ENCODE measurements around the gene DHRS13.

DHRS13 gene

GRCh38 chr17:28912281-28912937 is 9.5 kb upstream of the DHRS13 start:
- DNase-seq (ENCODE audit: low read depth): no peak
- H3K4me3 ChIP-seq (ENCODE audit: low read depth, low read length): no peak overlapping the region
- TF ChIP-seq, protein P1, sequence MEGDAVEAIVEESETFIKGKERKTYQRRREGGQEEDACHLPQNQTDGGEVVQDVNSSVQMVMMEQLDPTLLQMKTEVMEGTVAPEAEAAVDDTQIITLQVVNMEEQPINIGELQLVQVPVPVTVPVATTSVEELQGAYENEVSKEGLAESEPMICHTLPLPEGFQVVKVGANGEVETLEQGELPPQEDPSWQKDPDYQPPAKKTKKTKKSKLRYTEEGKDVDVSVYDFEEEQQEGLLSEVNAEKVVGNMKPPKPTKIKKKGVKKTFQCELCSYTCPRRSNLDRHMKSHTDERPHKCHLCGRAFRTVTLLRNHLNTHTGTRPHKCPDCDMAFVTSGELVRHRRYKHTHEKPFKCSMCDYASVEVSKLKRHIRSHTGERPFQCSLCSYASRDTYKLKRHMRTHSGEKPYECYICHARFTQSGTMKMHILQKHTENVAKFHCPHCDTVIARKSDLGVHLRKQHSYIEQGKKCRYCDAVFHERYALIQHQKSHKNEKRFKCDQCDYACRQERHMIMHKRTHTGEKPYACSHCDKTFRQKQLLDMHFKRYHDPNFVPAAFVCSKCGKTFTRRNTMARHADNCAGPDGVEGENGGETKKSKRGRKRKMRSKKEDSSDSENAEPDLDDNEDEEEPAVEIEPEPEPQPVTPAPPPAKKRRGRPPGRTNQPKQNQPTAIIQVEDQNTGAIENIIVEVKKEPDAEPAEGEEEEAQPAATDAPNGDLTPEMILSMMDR (IDR thresholded peaks at IDR 0.05; ENCODE audit: insufficient read depth, low read depth, low read length, missing control alignments): peak; percentile 16

GRCh38 chr17:28911411-28912045 is 8.6 kb upstream of the DHRS13 start:
- no peak overlapping the region for H3K4me3 ChIP-seq (ENCODE audit: low read depth, low read length)
- TF ChIP-seq, protein P1 (IDR thresholded peaks at IDR 0.05; ENCODE audit: insufficient read depth, low read depth, low read length, missing control alignments): no peak
- no peak for DNase-seq (ENCODE audit: low read depth)

DNA sequence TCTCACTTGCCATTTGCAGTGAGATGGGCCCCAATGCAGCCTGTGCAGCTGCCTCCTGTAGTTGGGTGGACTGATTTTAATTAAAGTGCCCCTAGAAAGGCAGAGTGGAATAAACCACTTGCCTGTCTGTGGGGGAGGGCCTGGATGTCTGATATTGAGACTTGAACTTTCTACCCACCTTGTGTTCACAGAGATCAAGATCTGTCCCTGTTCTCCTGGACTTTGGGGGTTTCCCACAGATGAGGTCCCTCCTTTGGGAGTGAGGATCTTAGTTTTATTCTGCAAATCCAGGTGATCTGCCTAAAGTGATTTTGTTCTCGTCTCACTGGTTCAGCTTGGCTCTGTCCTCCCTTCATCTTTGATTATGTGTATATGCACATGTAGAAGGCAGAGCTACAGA is 7.7 kb upstream of the DHRS13 start:
- H3K4me3 ChIP-seq (ENCODE audit: low read depth, low read length): no peak overlapping the region
- no peak for DNase-seq (ENCODE audit: low read depth)
- TF ChIP-seq, protein P1 (IDR thresholded peaks at IDR 0.05; ENCODE audit: insufficient read depth, low read depth, low read length, missing control alignments): no peak

- H3K4me3 ChIP-seq (ENCODE audit: low read depth, low read length): no peak overlapping the region
- no peak for DNase-seq (ENCODE audit: low read depth)
- TF ChIP-seq, protein P1 (IDR thresholded peaks at IDR 0.05; ENCODE audit: insufficient read depth, low read depth, low read length, missing control alignments): no peak
These were observed 5.8 kb upstream of the DHRS13 start for GRCh38 chr17:28908640-28909167.

DNA sequence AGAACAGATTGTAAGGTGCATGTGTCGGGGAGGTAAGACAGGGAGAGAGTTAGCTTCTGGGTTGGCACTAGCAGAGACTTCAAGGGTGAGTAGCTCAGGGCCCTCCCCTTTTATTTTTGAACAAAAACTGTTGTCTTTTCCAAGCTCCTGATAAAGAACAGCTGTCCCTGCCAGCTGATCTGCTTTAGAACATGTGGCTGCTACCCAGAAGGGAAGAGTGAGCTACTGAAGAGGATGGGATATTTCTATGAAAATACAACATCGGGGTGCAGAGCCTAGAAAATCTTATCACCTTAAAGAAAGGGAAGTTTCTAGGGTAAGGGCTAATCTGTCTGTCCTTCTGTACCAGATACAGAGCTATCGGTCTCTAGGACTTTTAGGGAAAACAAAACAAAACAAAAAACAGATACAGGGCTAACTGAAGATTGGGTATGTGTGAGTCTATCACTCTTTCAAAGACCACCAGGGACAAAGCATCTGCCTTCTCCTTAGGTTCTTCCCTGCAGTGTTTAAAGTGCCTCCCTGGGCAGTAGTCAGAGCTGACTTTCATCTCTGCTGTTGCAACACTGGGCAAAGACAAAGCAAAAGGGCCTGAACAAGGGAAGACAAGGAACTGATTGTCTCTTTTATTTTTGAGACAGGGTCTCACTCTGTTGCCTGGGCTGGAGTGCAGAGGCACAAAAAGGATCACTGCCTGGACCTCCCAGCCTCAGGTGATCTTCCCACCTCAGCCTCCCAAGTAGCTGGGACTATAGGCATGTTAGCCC is 5.0 kb upstream of the DHRS13 start:
- TF ChIP-seq, protein P1 (IDR thresholded peaks at IDR 0.05; ENCODE audit: insufficient read depth, low read depth, low read length, missing control alignments): no peak
- no peak for DNase-seq (ENCODE audit: low read depth)
- no peak overlapping the region for H3K4me3 ChIP-seq (ENCODE audit: low read depth, low read length)

DNA sequence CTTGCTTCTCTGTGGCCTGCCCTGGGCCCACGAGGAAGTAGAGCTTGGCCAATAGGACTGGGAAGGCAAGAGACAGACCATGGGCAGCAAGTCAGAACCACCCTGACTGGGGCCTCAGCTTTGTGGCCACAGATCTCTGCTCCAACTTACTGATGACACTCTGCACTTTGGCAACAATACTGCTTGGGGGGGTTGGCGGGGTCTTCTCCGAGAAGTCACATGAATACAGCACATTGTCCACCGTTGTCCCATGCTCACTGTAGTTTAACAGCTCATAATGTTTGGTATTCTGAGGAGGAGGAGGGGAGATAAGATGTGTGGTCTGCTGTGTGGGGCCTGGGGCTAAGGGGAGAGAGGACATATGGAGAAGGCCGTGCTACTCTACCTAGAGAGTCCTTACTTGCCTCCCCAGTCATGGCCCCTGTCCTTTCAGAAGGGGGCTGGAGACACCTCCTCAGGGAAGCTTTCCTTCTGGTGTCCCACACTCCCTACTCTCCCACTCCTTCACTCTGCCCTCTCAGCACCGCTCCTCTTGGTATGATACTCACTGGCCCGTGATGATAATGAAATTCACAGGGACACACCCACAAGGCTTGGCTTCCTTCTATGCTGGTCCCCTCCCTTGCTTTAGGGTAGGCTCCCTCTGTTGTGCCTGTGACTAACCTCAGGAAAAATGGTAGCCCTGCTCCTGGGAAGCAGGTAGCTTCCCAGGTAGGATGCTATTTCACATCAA is 4.0 kb upstream of the DHRS13 start:
- no peak overlapping the region for H3K4me3 ChIP-seq (ENCODE audit: low read depth, low read length)
- no peak for DNase-seq (ENCODE audit: low read depth)
- TF ChIP-seq, protein P1 (IDR thresholded peaks at IDR 0.05; ENCODE audit: insufficient read depth, low read depth, low read length, missing control alignments): no peak
